K562 (cell line): Measurements from ENCODE around the gene PHETA1. TPM values are rescaled to one million over a fixed set of nuclear protein-coding genes. Genes with fewer than 3 reads are reported as not detected.
A peak's percentile ranks its signal among the peaks of the same experiment; 100 is the strongest.

ENCODE experiments used
- CSDE1 ChIP-seq, 2 experiments: fragments of 450-650 bp; IDR thresholded peaks; 2 replicates each; pipeline ENCODE4 v1.6.1; 2016; ENCODE audit warnings: mild to moderate bottlenecking in 1 of 2
- DLX4 ChIP-seq: fragments of 250-450 bp; sonication (Bioruptor Pico); IDR thresholded peaks from 2 replicates; pipeline ENCODE4 v1.6.1; 2021; ENCODE audit warnings: mild to moderate bottlenecking
- ELF4 ChIP-seq: fragments of 450-650 bp; formaldehyde crosslinking; IDR thresholded peaks from 2 replicates; pipeline ENCODE4 v1.4.0; 2022; ENCODE audit warnings: missing genetic modification characterization
- KDM5B ChIP-seq: fragments of 200-600 bp; sonication (generic); IDR thresholded peaks from 2 replicates; pipeline ENCODE4 v1.6.1; 2012; ENCODE audit warnings: low read depth, mild to moderate bottlenecking, moderate library complexity, low read length, control low read depth, inconsistent platforms; ENCODE audit not compliant: insufficient replicate concordance
- LCOR ChIP-seq: sonication (generic); formaldehyde crosslinking; IDR thresholded peaks from 2 replicates; pipeline ENCODE4 v1.8.0; 2022; ENCODE audit warnings: mild to moderate bottlenecking, missing genetic modification reagents
- MBD1 ChIP-seq: fragments of 250-450 bp; sonication (Bioruptor Pico); IDR thresholded peaks from 2 replicates; pipeline ENCODE4 v1.8.0; 2022; ENCODE audit warnings: inconsistent platforms
- OTX1 ChIP-seq: fragments of 450-650 bp; formaldehyde crosslinking; IDR thresholded peaks from 2 replicates; pipeline ENCODE4 v1.4.0; 2022; ENCODE audit warnings: mild to moderate bottlenecking
- POLR2AphosphoS5 ChIP-seq: IDR thresholded peaks from 2 replicates; pipeline ENCODE4 v1.6.1; 2011; ENCODE audit warnings: mild to moderate bottlenecking, low read depth, low read length, moderate library complexity; ENCODE audit not compliant: control insufficient read depth, insufficient read depth
- RBM15 ChIP-seq: fragments of 200-400 bp; formaldehyde crosslinking; IDR thresholded peaks from 2 replicates; pipeline ENCODE4 v1.6.1; 2018; ENCODE audit warnings: mild to moderate bottlenecking, low read length, moderate library complexity; ENCODE audit not compliant: insufficient read depth
- TAF7 ChIP-seq: fragments of 450-650 bp; IDR thresholded peaks from 2 replicates; pipeline ENCODE4 v1.6.1; 2016; ENCODE audit warnings: missing genetic modification characterization, missing compliant biosample characterization
- TAF9B ChIP-seq: fragments of 450-650 bp; IDR thresholded peaks from 2 replicates; pipeline ENCODE4 v1.6.1; 2018; ENCODE audit warnings: mild to moderate bottlenecking; ENCODE audit not compliant: partially characterized antibody
- TRIM28 ChIP-seq: fragments of 450-650 bp; IDR thresholded peaks from 2 replicates; pipeline ENCODE4 v1.6.1; 2017
- ZBTB1 ChIP-seq: sonication (generic); formaldehyde crosslinking; IDR thresholded peaks from 2 replicates; pipeline ENCODE4 v1.8.1; 2023; ENCODE audit warnings: missing genetic modification reagents, low read depth, mild to moderate bottlenecking, borderline replicate concordance
- ZNF174 ChIP-seq: fragments of 250-450 bp; sonication (Bioruptor Pico); IDR thresholded peaks from 2 replicates; pipeline ENCODE4 v1.4.0; 2020; ENCODE audit warnings: mild to moderate bottlenecking
- ZNF24 ChIP-seq: fragments of 450-650 bp; IDR thresholded peaks from 2 replicates; pipeline ENCODE4 v1.6.1; 2016
- ZNF347 ChIP-seq: fragments of 450-650 bp; formaldehyde crosslinking; IDR thresholded peaks from 2 replicates; pipeline ENCODE4 v1.4.0; 2020; ENCODE audit warnings: low read depth, mild to moderate bottlenecking, moderate library complexity
- ZNF551 ChIP-seq: fragments of 250-450 bp; sonication (Bioruptor Pico); IDR thresholded peaks from 2 replicates; pipeline ENCODE4 v1.5.0; 2021; ENCODE audit warnings: mild to moderate bottlenecking, moderate library complexity
- polyA plus RNA-seq, 8 experiments: library from polyadenylated mRNA; depleted of rRNA in 4 of 8; stranded (reverse) in 5 of 8; unstranded in 3 of 8; fragments of >200 nt; fragmentation: Nextera tagmentation in 2 of 8; fragmentation: Illumina TruSeq in 1 of 8; extraction: Ambion mirVana in 2 of 8; extraction: Trizol in 1 of 8; gene quantifications; 2 replicates each; pipeline versions ENCODE4 v1.2.1 to v1.2.3, GENCODE V29; 2011 to 2014; ENCODE audit warnings: inconsistent platforms in 1 of 8, missing spikeins in 1 of 8
- total RNA-seq, 7 experiments: library from RNA; depleted of rRNA in 6 of 7; stranded (reverse); fragments of >200 nt in 6 of 7; fragmentation: Illumina TruSeq in 2 of 7; extraction: Trizol in 2 of 7; gene quantifications; 2 replicates each; pipeline versions ENCODE4 v1.2.1 to v1.2.3, GENCODE V29; 2011 to 2021; ENCODE audit warnings: low replicate concordance in 1 of 7
- TF ChIP-seq, protein P1 (sequence below): fragments of 450-650 bp; formaldehyde crosslinking; conservative IDR thresholded peaks from 2 replicates; pipeline ENCODE4 v1.4.0; 2022; ENCODE audit warnings: mild to moderate bottlenecking, missing genetic modification characterization
- TF ChIP-seq, protein P2 (sequence below): sonication (generic); formaldehyde crosslinking; IDR thresholded peaks from 2 replicates; pipeline ENCODE4 v1.8.1; 2023; ENCODE audit warnings: mild to moderate bottlenecking, missing genetic modification reagents, moderate library complexity

Gene PHETA1
- total and polyA plus RNA-seq, 9 of the 15 experiments (the other 6 are each of a cell fraction or from before 2014, with no cell fraction given): 0.03 to 12.4 (median 3.0) TPM

DNA sequence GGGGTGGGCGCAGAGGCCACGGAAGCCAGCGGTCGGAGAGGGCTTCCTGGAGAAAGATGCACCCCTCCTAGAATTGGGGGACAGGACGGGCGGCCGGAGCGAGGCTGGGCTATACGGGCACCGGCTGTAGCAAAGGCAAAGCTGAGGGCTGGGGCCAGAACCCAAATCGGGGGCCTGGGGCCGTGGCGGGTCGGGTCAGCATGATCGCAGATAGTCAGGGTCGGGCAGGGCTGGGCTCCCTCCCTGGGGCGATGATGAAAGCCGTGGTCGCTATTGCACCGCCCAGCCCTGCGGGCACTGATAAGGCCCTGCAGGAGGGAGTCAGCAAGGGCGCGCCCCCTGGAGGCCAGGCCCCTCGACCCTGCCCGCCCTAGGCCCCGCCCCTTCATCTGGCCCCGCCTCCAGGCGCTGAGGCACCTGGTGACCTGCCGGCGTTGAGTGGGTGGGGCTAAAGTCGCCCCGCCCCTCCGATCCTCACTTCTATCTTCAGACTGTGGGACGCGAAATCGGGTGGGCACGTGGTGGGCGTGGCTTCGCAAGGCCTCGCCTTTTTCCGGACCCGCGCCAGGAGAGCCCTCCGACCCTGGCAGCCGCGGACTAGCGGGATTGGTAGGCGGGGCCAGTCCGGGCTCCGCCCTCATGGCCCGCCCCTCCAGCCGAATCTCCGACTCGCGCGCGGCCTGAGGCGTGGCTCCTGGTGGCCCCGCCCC is 36.4 kb upstream of the PHETA1 start (continued):
- TF ChIP-seq, protein P1, sequence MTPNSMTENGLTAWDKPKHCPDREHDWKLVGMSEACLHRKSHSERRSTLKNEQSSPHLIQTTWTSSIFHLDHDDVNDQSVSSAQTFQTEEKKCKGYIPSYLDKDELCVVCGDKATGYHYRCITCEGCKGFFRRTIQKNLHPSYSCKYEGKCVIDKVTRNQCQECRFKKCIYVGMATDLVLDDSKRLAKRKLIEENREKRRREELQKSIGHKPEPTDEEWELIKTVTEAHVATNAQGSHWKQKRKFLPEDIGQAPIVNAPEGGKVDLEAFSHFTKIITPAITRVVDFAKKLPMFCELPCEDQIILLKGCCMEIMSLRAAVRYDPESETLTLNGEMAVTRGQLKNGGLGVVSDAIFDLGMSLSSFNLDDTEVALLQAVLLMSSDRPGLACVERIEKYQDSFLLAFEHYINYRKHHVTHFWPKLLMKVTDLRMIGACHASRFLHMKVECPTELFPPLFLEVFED (CRISPR knock-in tag): peak; percentile 62; the same call in 1 of the 2 replicates
- TF ChIP-seq KDM5B: no peak
- peak; percentile 80 for TF ChIP-seq POLR2AphosphoS5
- no peak for TF ChIP-seq ELF4 (CRISPR knock-in tag)
- peak; percentile 66 for TF ChIP-seq TAF9B
- no peak for TF ChIP-seq ZNF174
- TF ChIP-seq ZBTB1 (CRISPR knock-in tag): no peak
- TF ChIP-seq CSDE1 (IDR thresholded peaks at IDR 0.05): no peak
- no peak for TF ChIP-seq ZNF24
- no peak for TF ChIP-seq DLX4 (CRISPR knock-in tag)
- TF ChIP-seq LCOR (CRISPR knock-in tag): peak; percentile 91
- TF ChIP-seq RBM15: no peak
- TF ChIP-seq OTX1: 0 out of 2 replicates have a peak, but pooled peaks have one; percentile 36
- no peak for TF ChIP-seq MBD1 (CRISPR knock-in tag)
- TF ChIP-seq TRIM28: no peak
- TF ChIP-seq, protein P2, sequence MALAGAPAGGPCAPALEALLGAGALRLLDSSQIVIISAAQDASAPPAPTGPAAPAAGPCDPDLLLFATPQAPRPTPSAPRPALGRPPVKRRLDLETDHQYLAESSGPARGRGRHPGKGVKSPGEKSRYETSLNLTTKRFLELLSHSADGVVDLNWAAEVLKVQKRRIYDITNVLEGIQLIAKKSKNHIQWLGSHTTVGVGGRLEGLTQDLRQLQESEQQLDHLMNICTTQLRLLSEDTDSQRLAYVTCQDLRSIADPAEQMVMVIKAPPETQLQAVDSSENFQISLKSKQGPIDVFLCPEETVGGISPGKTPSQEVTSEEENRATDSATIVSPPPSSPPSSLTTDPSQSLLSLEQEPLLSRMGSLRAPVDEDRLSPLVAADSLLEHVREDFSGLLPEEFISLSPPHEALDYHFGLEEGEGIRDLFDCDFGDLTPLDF (CRISPR knock-in tag): peak; percentile 87; the same call in 1 of the 2 replicates
- TF ChIP-seq TAF7 (tag): peak; percentile 68
- no peak for TF ChIP-seq ZNF551
- no peak for TF ChIP-seq ZNF347 (CRISPR knock-in tag)
